22Rv1 (cell line): ENCODE data around the gene RABEPK.

ENCODE experiments used
- ZFX ChIP-seq: fragments of 450-650 bp; IDR thresholded peaks from 2 replicates; pipeline ENCODE4 v1.6.1; 2017; ENCODE audit warnings: antibody characterized with exemption, borderline replicate concordance
- TF ChIP-seq, protein P1 (sequence below): fragments of 450-650 bp; IDR thresholded peaks from 2 replicates; pipeline ENCODE4 v1.5.1; 2017; ENCODE audit warnings: mild to moderate bottlenecking

DNA sequence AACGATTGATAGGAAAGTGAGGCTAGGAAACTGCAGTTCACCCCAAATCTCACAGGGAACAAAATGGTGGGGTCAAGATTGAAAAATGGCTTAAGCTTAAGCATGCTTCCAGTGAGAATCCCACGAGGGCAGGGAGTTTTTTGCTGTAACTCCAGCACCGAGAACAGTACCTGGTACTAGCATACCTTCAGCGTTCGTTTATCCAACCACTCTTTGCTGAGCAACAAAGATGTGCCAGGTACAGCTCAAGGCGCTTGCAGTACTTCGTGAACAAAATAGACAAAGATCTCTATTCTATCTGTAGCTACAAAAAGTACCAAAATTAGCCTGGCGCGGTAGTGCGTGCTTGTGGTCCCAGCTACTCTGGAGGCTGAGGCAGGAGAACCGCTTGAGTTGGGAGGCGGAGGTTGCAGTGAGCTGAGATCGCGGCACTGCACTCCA is 10.0 kb upstream of the RABEPK start:
- TF ChIP-seq, protein P1, sequence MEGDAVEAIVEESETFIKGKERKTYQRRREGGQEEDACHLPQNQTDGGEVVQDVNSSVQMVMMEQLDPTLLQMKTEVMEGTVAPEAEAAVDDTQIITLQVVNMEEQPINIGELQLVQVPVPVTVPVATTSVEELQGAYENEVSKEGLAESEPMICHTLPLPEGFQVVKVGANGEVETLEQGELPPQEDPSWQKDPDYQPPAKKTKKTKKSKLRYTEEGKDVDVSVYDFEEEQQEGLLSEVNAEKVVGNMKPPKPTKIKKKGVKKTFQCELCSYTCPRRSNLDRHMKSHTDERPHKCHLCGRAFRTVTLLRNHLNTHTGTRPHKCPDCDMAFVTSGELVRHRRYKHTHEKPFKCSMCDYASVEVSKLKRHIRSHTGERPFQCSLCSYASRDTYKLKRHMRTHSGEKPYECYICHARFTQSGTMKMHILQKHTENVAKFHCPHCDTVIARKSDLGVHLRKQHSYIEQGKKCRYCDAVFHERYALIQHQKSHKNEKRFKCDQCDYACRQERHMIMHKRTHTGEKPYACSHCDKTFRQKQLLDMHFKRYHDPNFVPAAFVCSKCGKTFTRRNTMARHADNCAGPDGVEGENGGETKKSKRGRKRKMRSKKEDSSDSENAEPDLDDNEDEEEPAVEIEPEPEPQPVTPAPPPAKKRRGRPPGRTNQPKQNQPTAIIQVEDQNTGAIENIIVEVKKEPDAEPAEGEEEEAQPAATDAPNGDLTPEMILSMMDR, result no peak
- TF ChIP-seq ZFX, result no peak
